ENCODE data around the gene AMIGO3. TPM values are rescaled to one million over a fixed set of nuclear protein-coding genes. Genes with fewer than 3 reads are reported as not detected.

Gene AMIGO3
- total and polyA plus RNA-seq, 2 of the 8 experiments (the other 6 are each of a cell fraction or from before 2014, with no cell fraction given) = 1.6 to 8.8 TPM

DNA sequence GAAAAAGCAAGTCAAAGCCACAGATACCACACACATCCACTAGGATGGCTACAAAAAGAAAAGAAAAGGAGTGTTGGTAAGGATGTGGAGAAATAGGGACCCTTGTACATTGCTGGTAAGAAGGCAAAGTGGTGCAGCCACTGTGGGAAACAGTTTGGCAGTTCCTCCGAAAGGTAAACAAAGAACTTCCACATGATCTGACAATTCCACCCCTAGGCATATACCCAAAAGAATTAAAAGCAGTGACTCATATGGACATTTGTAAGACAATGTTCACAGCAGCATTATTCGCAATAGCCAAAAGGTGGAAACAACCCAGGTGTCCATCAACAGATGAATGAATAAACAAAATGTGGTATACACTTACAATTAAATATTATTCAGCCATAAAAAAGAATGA, 26.5 kb upstream of the AMIGO3 start:
- Histone ChIP-seq H3K27me3 (replicated peaks in 1 of 4; ENCODE audit: control insufficient read depth in 3 of 4, extremely low read depth in 1 of 4, insufficient read depth in 3 of 4, low read length in 3 of 4) (no peaks in the 10 kb centered on the region), H2BK120ac (replicated peaks; ENCODE audit: low read depth, low read length) (no peak overlapping the region), H3K79me2 (ENCODE audit: control insufficient read depth in 1 of 2, insufficient read depth in 2 of 2, low read length in 2 of 2) (peaks cover 0 to 20% of the 10 kb centered on the region in 2 experiments; a peak in 2 of 4 replicates), H2AK5ac (ENCODE audit: low read depth, low read length) (no peak overlapping the region), H3K9ac (replicated peaks in 1 of 4; ENCODE audit: extremely low read depth in 1 of 4, low read depth in 3 of 4, low read length in 3 of 4) (no peak overlapping the region), H3K27ac (ENCODE audit: low read depth, low read length) (no peak overlapping the region), H3K14ac (ENCODE audit: insufficient read length) (no peak overlapping the region), H2BK15ac (ENCODE audit: low read length) (no peak overlapping the region), H3K23me2 (ENCODE audit: low read depth, low read length) (no peaks in the 10 kb centered on the region; the same call in 1 of the 2 replicates), H4K8ac (ENCODE audit: extremely low read depth, insufficient read depth, low read length) (no peak overlapping the region), H3K18ac (ENCODE audit: extremely low read depth, low read length) (no peak overlapping the region), H4K91ac (replicated peaks; ENCODE audit: insufficient read length, low read length) (no peak overlapping the region), H3K4ac (replicated peaks; ENCODE audit: insufficient read length, low read depth, low read length) (no peak overlapping the region), H3K23ac (ENCODE audit: insufficient read length) (no peak overlapping the region), H3K56ac (replicated peaks; ENCODE audit: insufficient read length, low read depth, low read length) (no peak overlapping the region), H2BK5ac (ENCODE audit: low read depth, low read length) (no peak overlapping the region), H2AFZ (ENCODE audit: low read length) (no peak overlapping the region), H3K4me3 (ENCODE audit: extremely low read depth in 1 of 4, insufficient read depth in 2 of 4, low read depth in 3 of 4, low read length in 4 of 4) (no peak overlapping the region), H4K5ac (ENCODE audit: insufficient read length, low read depth, low read length) (no peak overlapping the region), H3K36me3 (ENCODE audit: control insufficient read depth in 2 of 4, insufficient read depth in 4 of 4, low read length in 3 of 4) (peaks cover 0 to 9% (median 3%) of the 10 kb centered on the region in 4 experiments; a peak in 4 of 8 replicates), H4K20me1 (replicated peaks in 1 of 2; ENCODE audit: control insufficient read depth in 1 of 2, insufficient read depth in 2 of 2, low read length in 2 of 2) (peaks cover 0 to 5% of the 10 kb centered on the region in 2 experiments), H2BK12ac (ENCODE audit: low read depth, low read length) (no peak overlapping the region), H3K9me3 (ENCODE audit: insufficient read depth in 2 of 2, low read depth in 1 of 2, low read length in 1 of 2) (no peaks in the 10 kb centered on the region), H3K4me2 (ENCODE audit: insufficient read depth in 1 of 2, low read depth in 2 of 2, low read length in 2 of 2) (no peak overlapping the region), H3K4me1 (replicated peaks in 1 of 4; ENCODE audit: control insufficient read depth in 3 of 4, insufficient read depth in 4 of 4, low read length in 3 of 4) (no peaks in the 10 kb centered on the region), H3K79me1 (ENCODE audit: low read depth, low read length) (peaks cover 4% of the 10 kb centered on the region; the same call in 1 of the 2 replicates), H2BK20ac (ENCODE audit: low read length) (no peak overlapping the region)
- TF ChIP-seq CTBP2 (IDR thresholded peaks at IDR 0.05; ENCODE audit: borderline replicate concordance, insufficient read depth, insufficient read length, low read length) = no peak
- no peak for TF ChIP-seq TEAD4 (IDR thresholded peaks at IDR 0.05; ENCODE audit: low read depth, low read length)
- TF ChIP-seq POLR2A (IDR thresholded peaks at IDR 0.05; ENCODE audit: control extremely low read depth in 1 of 2, low read depth in 2 of 2, low read length in 2 of 2) = no peak
- TF ChIP-seq SP4 (IDR thresholded peaks at IDR 0.05; ENCODE audit: low read length) = no peak
- no peak for TF ChIP-seq CREB1 (IDR thresholded peaks at IDR 0.05)
- TF ChIP-seq POU5F1 (IDR thresholded peaks at IDR 0.05; ENCODE audit: low read depth, low read length) = no peak
- no peak for TF ChIP-seq SIN3A (conservative IDR thresholded peaks at IDR 0.05 in 1 of 2, IDR thresholded peaks at IDR 0.05 in 1 of 2; ENCODE audit: low read depth in 1 of 2, low read length in 2 of 2)
- no peak for TF ChIP-seq GTF2F1 (IDR thresholded peaks at IDR 0.05; ENCODE audit: borderline replicate concordance, low read depth, low read length)
- no peak for TF ChIP-seq SIX5 (IDR thresholded peaks at IDR 0.05; ENCODE audit: low read depth, low read length)
- no peak for TF ChIP-seq RXRA (IDR thresholded peaks at IDR 0.05; ENCODE audit: insufficient read depth, low read depth, low read length)
- no peak for TF ChIP-seq HDAC6 (IDR thresholded peaks at IDR 0.05; ENCODE audit: low read depth, low read length)
- no peak for TF ChIP-seq SIRT6 (IDR thresholded peaks at IDR 0.05; ENCODE audit: low read length)
- no peak for TF ChIP-seq SRF (IDR thresholded peaks at IDR 0.05; ENCODE audit: low read depth, low read length)
- no peak for TF ChIP-seq POLR2AphosphoS5 (IDR thresholded peaks at IDR 0.05; ENCODE audit: low read depth, low read length)
- no peak for TF ChIP-seq KDM5A (IDR thresholded peaks at IDR 0.05; ENCODE audit: low read length)
- ChIA-PET POLR2A (ENCODE audit: partially characterized antibody) (no interaction called here), CTCF (ENCODE audit: partially characterized antibody) (interaction anchor here (0.6 to 1.2 kb wide), 3 partner anchors 10 to 36 kb away, joined by 3 read pairs; no protein-coding TSS in a partner anchor)
- FAIRE-seq (no peak), DNase-seq (ENCODE audit: low read depth in 1 of 2, low spot score in 2 of 2) (no peak)
- WGBS, 2 experiments (ENCODE audit: extremely low coverage in 1 of 2, insufficient coverage in 1 of 2, insufficient read length in 1 of 2, insufficient replicate concordance in 2 of 2, low coverage in 1 of 2, low lambda C conversion rate in 2 of 2, missing lambda C conversion rate in 1 of 2) = 97% methylated on average over 2 of the region's 2 CpGs; no CpG with 5 or more reads in 1 of the 2 experiments
